Measurements from ENCODE around the gene TMEM242. TPM values are rescaled to one million over a fixed set of nuclear protein-coding genes. Genes with fewer than 3 reads are reported as not detected.

The TMEM242 gene
- total RNA-seq, 1 donor from 2014 or later = 9.7 TPM

GRCh38 chr6:157281570-157281969, 41.7 kb downstream of the TMEM242 start:
- TF ChIP-seq CTCF (IDR thresholded peaks at IDR 0.05; ENCODE audit: insufficient read depth, low read depth, low read length) (no peak), EZH2 (IDR thresholded peaks at IDR 0.05; ENCODE audit: insufficient read depth, low read length) (no peak)

GRCh38 chr6:157280947-157281346, 42.4 kb downstream of the TMEM242 start:
- no peak overlapping the region for H3K4me2 ChIP-seq (ENCODE audit: low read length)
- H3K36me3 ChIP-seq (ENCODE audit: insufficient read depth, low read length) = no peaks in the 10 kb centered on the region
- TF ChIP-seq CTCF (IDR thresholded peaks at IDR 0.05; ENCODE audit: insufficient read depth, low read depth, low read length) = no peak
- no peak for TF ChIP-seq EZH2 (IDR thresholded peaks at IDR 0.05; ENCODE audit: insufficient read depth, low read length)
- no peak overlapping the region for H3K27ac Mint-ChIP-seq (ENCODE audit: unreplicated experiment)
- H3K4me3 Mint-ChIP-seq (ENCODE audit: unreplicated experiment) = no peak overlapping the region
- peaks cover 13% of the 10 kb centered on the region for H3K27me3 Mint-ChIP-seq (ENCODE audit: low read depth, unreplicated experiment)
- no peaks in the 10 kb centered on the region for H3K4me1 Mint-ChIP-seq (ENCODE audit: low read depth, unreplicated experiment)
- no peak overlapping the region for H3K9ac ChIP-seq (ENCODE audit: low read length)
- no peaks in the 10 kb centered on the region for H3K4me1 ChIP-seq (ENCODE audit: insufficient read depth, low read length)
- no peaks in the 10 kb centered on the region for H3K79me2 ChIP-seq (ENCODE audit: insufficient read depth, low read length)
- H3K27ac ChIP-seq (ENCODE audit: low read depth, low read length) = no peak overlapping the region
- DNase-seq (ENCODE audit: low read depth) (no peak), FAIRE-seq (no peak)
- H3K36me3 Mint-ChIP-seq (ENCODE audit: low read depth, unreplicated experiment) = peaks cover 2% of the 10 kb centered on the region
- no peaks in the 10 kb centered on the region for H3K27me3 ChIP-seq (ENCODE audit: insufficient read depth, low read length)
- H4K20me1 ChIP-seq (ENCODE audit: insufficient read depth, low read length) = no peaks in the 10 kb centered on the region
- no peaks in the 10 kb centered on the region for H3K9me3 ChIP-seq (ENCODE audit: insufficient read depth, low read depth, low read length)
- H2AFZ ChIP-seq (ENCODE audit: low read depth, low read length) = no peak overlapping the region
- H3K4me3 ChIP-seq (ENCODE audit: insufficient read depth, low read depth, low read length) = no peak overlapping the region
- no peaks in the 10 kb centered on the region for H3K9me3 Mint-ChIP-seq (ENCODE audit: unreplicated experiment)

More at GRCh38 chr6:157281570-157281969, 41.7 kb downstream of the TMEM242 start:
- peaks cover 2% of the 10 kb centered on the region for H3K36me3 Mint-ChIP-seq (ENCODE audit: low read depth, unreplicated experiment)
- Histone ChIP-seq H3K4me1 (ENCODE audit: insufficient read depth, low read length) (no peaks in the 10 kb centered on the region), H3K79me2 (ENCODE audit: insufficient read depth, low read length) (no peaks in the 10 kb centered on the region), H3K4me2 (ENCODE audit: low read length) (no peak overlapping the region), H3K9me3 (ENCODE audit: insufficient read depth, low read depth, low read length) (no peaks in the 10 kb centered on the region), H3K27ac (ENCODE audit: low read depth, low read length) (no peak overlapping the region), H3K36me3 (ENCODE audit: insufficient read depth, low read length) (no peaks in the 10 kb centered on the region), H4K20me1 (ENCODE audit: insufficient read depth, low read length) (no peaks in the 10 kb centered on the region), H3K9ac (ENCODE audit: low read length) (no peak overlapping the region), H2AFZ (ENCODE audit: low read depth, low read length) (no peak overlapping the region), H3K4me3 (ENCODE audit: insufficient read depth, low read depth, low read length) (no peak overlapping the region), H3K27me3 (ENCODE audit: insufficient read depth, low read length) (no peaks in the 10 kb centered on the region)
- FAIRE-seq (no peak), DNase-seq (ENCODE audit: low read depth) (no peak)
- H3K27me3 Mint-ChIP-seq (ENCODE audit: low read depth, unreplicated experiment) = peaks cover 13% of the 10 kb centered on the region
- no peak overlapping the region for H3K4me3 Mint-ChIP-seq (ENCODE audit: unreplicated experiment)
- no peaks in the 10 kb centered on the region for H3K9me3 Mint-ChIP-seq (ENCODE audit: unreplicated experiment)
- no peak overlapping the region for H3K27ac Mint-ChIP-seq (ENCODE audit: unreplicated experiment)
- no peaks in the 10 kb centered on the region for H3K4me1 Mint-ChIP-seq (ENCODE audit: low read depth, unreplicated experiment)

GRCh38 chr6:157280157-157280556, 43.2 kb downstream of the TMEM242 start:
- H3K27ac Mint-ChIP-seq (ENCODE audit: unreplicated experiment) = no peak overlapping the region
- H3K36me3 Mint-ChIP-seq (ENCODE audit: low read depth, unreplicated experiment) = peaks cover 2% of the 10 kb centered on the region
- no peak for DNase-seq (ENCODE audit: low read depth)
- H3K36me3 ChIP-seq (ENCODE audit: insufficient read depth, low read length) = no peaks in the 10 kb centered on the region
- H3K4me3 ChIP-seq (ENCODE audit: insufficient read depth, low read depth, low read length) = no peak overlapping the region
- no peaks in the 10 kb centered on the region for H3K4me1 Mint-ChIP-seq (ENCODE audit: low read depth, unreplicated experiment)
- TF ChIP-seq EZH2 (IDR thresholded peaks at IDR 0.05; ENCODE audit: insufficient read depth, low read length) (no peak), CTCF (IDR thresholded peaks at IDR 0.05; ENCODE audit: insufficient read depth, low read depth, low read length) (no peak)
- no peaks in the 10 kb centered on the region for H3K9me3 ChIP-seq (ENCODE audit: insufficient read depth, low read depth, low read length)
- H3K4me3 Mint-ChIP-seq (ENCODE audit: unreplicated experiment) = no peak overlapping the region
- H3K27me3 Mint-ChIP-seq (ENCODE audit: low read depth, unreplicated experiment) = peaks cover 13% of the 10 kb centered on the region
- H3K4me2 ChIP-seq (ENCODE audit: low read length) = no peak overlapping the region
- H3K9me3 Mint-ChIP-seq (ENCODE audit: unreplicated experiment) = no peaks in the 10 kb centered on the region
- no peaks in the 10 kb centered on the region for H3K4me1 ChIP-seq (ENCODE audit: insufficient read depth, low read length)
- no peaks in the 10 kb centered on the region for H4K20me1 ChIP-seq (ENCODE audit: insufficient read depth, low read length)
- FAIRE-seq = no peak
- H2AFZ ChIP-seq (ENCODE audit: low read depth, low read length) = no peak overlapping the region
- H3K79me2 ChIP-seq (ENCODE audit: insufficient read depth, low read length) = no peaks in the 10 kb centered on the region
- no peaks in the 10 kb centered on the region for H3K27me3 ChIP-seq (ENCODE audit: insufficient read depth, low read length)
- H3K9ac ChIP-seq (ENCODE audit: low read length) = no peak overlapping the region
- H3K27ac ChIP-seq (ENCODE audit: low read depth, low read length) = no peak overlapping the region

Data from astrocyte (in vitro differentiated cells and primary cell).